Neural cell (in vitro differentiated cells): Measurements from ENCODE around the gene LRWD1.
"Not testable (repeated sequence)": the region's sequence is repeated elsewhere in the genome, so short reads cannot be mapped to it uniquely, and the experiment has no call there.

Source experiments
- EP300 ChIP-seq: fragments of 450-650 bp; conservative IDR thresholded peaks from 2 replicates; pipeline ENCODE4 v1.6.1; 2014; ENCODE audit warnings: antibody characterized with exemption, mild to moderate bottlenecking, moderate library complexity; ENCODE audit not compliant: poor library complexity, severe bottlenecking
- EZH2 ChIP-seq: fragments of 200-600, 300-800 bp; shearing (Covaris generic), sonication (generic); IDR thresholded peaks from 2 replicates; pipeline ENCODE4 v1.6.1; 2014; ENCODE audit warnings: antibody characterized with exemption, low read length, borderline replicate concordance, mild to moderate bottlenecking; ENCODE audit not compliant: insufficient read depth, poor library complexity, severe bottlenecking
- MXI1 ChIP-seq: fragments of 450-650 bp; conservative IDR thresholded peaks from 2 replicates; pipeline ENCODE4 v1.6.1; 2014; ENCODE audit warnings: antibody characterized with exemption, mild to moderate bottlenecking; ENCODE audit not compliant: poor library complexity, severe bottlenecking
- POLR2AphosphoS5 ChIP-seq: IDR thresholded peaks from 2 replicates; pipeline ENCODE4 v1.6.1; 2012
- RAD21 ChIP-seq: fragments of 450-650 bp; conservative IDR thresholded peaks from 2 replicates; pipeline ENCODE4 v1.6.1; 2014; ENCODE audit warnings: antibody characterized with exemption, mild to moderate bottlenecking, moderate library complexity
- SMC3 ChIP-seq: fragments of 450-650 bp; conservative IDR thresholded peaks from 2 replicates; pipeline ENCODE4 v1.6.1; 2014; ENCODE audit warnings: antibody characterized with exemption, mild to moderate bottlenecking, moderate library complexity; ENCODE audit not compliant: poor library complexity
- TAF1 ChIP-seq: IDR thresholded peaks from 2 replicates; pipeline ENCODE4 v1.6.1; 2012; ENCODE audit warnings: low read depth
- TF ChIP-seq, protein P1 (sequence below): fragments of 450-650 bp; IDR thresholded peaks from 2 replicates; pipeline ENCODE4 v1.5.1; 2014; ENCODE audit warnings: antibody characterized with exemption, mild to moderate bottlenecking, moderate library complexity; ENCODE audit not compliant: poor library complexity, severe bottlenecking
- TF ChIP-seq, protein P2 (sequence below): IDR thresholded peaks from 2 replicates; pipeline ENCODE4 v1.6.1; 2012; ENCODE audit warnings: borderline replicate concordance

DNA sequence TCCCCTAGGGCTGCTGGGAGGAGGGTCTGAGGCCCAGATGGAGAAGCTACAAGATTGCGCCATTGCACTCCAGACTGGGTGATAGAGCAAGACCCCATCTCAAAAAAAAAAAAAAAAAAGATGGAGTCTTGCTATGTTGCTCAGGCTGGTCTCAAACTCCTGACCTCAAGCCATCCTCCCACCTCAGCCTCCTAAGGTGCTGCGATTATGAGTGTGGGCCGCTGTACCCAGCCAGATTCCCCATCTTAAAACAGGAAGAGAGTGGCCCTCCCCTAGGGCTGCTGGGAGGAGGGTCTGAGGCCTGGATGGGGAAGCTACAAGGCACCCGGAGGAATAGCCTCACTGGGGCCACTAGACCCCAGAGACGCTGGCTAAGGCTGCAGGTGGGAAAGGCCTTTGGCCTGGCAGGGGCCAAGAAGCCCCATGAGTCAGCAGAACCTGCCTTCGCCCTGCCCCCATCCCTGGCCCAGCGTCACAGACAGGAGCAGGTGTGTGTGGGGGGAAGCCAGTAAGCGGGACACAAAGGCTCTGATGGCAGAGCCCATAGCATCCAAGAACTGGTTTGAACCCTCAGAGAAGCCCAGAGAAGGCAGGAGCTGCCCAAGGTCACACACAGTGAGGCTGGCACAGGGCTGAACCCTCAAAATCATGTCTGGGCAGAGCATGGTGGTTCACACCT, 42.8 kb downstream of the LRWD1 start:
- TF ChIP-seq, protein P1, sequence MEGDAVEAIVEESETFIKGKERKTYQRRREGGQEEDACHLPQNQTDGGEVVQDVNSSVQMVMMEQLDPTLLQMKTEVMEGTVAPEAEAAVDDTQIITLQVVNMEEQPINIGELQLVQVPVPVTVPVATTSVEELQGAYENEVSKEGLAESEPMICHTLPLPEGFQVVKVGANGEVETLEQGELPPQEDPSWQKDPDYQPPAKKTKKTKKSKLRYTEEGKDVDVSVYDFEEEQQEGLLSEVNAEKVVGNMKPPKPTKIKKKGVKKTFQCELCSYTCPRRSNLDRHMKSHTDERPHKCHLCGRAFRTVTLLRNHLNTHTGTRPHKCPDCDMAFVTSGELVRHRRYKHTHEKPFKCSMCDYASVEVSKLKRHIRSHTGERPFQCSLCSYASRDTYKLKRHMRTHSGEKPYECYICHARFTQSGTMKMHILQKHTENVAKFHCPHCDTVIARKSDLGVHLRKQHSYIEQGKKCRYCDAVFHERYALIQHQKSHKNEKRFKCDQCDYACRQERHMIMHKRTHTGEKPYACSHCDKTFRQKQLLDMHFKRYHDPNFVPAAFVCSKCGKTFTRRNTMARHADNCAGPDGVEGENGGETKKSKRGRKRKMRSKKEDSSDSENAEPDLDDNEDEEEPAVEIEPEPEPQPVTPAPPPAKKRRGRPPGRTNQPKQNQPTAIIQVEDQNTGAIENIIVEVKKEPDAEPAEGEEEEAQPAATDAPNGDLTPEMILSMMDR, result not testable (repeated sequence)
- not testable (repeated sequence) for TF ChIP-seq POLR2AphosphoS5, TAF1, EP300, EZH2, RAD21, SMC3, MXI1
- TF ChIP-seq, protein P2, sequence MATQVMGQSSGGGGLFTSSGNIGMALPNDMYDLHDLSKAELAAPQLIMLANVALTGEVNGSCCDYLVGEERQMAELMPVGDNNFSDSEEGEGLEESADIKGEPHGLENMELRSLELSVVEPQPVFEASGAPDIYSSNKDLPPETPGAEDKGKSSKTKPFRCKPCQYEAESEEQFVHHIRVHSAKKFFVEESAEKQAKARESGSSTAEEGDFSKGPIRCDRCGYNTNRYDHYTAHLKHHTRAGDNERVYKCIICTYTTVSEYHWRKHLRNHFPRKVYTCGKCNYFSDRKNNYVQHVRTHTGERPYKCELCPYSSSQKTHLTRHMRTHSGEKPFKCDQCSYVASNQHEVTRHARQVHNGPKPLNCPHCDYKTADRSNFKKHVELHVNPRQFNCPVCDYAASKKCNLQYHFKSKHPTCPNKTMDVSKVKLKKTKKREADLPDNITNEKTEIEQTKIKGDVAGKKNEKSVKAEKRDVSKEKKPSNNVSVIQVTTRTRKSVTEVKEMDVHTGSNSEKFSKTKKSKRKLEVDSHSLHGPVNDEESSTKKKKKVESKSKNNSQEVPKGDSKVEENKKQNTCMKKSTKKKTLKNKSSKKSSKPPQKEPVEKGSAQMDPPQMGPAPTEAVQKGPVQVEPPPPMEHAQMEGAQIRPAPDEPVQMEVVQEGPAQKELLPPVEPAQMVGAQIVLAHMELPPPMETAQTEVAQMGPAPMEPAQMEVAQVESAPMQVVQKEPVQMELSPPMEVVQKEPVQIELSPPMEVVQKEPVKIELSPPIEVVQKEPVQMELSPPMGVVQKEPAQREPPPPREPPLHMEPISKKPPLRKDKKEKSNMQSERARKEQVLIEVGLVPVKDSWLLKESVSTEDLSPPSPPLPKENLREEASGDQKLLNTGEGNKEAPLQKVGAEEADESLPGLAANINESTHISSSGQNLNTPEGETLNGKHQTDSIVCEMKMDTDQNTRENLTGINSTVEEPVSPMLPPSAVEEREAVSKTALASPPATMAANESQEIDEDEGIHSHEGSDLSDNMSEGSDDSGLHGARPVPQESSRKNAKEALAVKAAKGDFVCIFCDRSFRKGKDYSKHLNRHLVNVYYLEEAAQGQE, result not testable (repeated sequence)
